ENCODE results near the gene OR6J1. TPM values are rescaled to one million over a fixed set of nuclear protein-coding genes. Genes with fewer than 3 reads are reported as not detected.
"Not testable (repeated sequence)": the region's sequence is repeated elsewhere in the genome, so short reads cannot be mapped to it uniquely, and the experiment has no call there.

The OR6J1 gene
- total and polyA plus RNA-seq, 4 donors, result not detected

DNA sequence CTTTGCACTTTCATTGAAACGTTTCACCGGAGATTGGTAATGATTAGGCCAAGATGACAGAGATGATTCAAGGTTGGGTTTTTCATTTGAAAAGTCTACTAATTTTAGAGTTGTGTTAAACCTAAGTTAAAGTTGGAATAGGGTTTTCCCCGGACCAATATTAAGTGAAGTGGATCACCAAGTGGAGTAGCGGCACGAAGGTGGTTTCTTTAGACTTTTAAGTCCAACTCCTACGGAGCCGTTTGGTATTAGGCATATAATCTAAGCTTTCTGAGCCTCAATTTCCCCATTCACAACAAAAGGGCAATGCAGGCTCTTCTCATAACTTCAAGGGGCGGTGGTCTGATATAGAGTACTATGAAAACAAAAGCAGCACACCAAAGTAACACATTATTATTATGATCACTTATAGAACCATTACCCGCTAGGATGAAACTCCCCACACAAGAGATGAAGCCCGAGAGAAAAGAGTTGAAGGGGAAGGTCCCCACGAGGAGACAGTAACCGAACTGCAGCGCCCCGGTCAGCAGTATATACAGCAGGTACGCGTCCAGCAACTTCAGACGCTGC lies 55.5 kb downstream of the OR6J1 start:
- no peaks in the 10 kb centered on the region for H3K9me3 ChIP-seq (ENCODE audit: control insufficient read depth in 4 of 4, low read length in 3 of 4)
- H3K27ac ChIP-seq (ENCODE audit: low read depth in 1 of 2, low read length in 2 of 2), result peak overlapping the region; percentile 85 to 87
- peaks cover 10 to 27% (median 21%) of the 10 kb centered on the region in 4 donors for H3K4me1 ChIP-seq (ENCODE audit: control insufficient read depth in 4 of 4, insufficient read depth in 4 of 4, low read length in 3 of 4)
- WGBS, result 1% methylated on average over 17 of the region's 17 CpGs
- peak overlapping the region; percentile 90 to 100 (median 92) for H3K4me3 ChIP-seq (ENCODE audit: low read depth in 1 of 3, low read length in 3 of 3)
- DNase-seq (ENCODE audit: low spot score), result no peak
- TF ChIP-seq HNF4A (conservative IDR thresholded peaks at IDR 0.05) (no peak), TAF1 (conservative IDR thresholded peaks at IDR 0.05) (no peak), GABPA (IDR thresholded peaks at IDR 0.05 in 1 of 2, conservative IDR thresholded peaks at IDR 0.05 in 1 of 2) (no peak), YY1 (IDR thresholded peaks at IDR 0.05) (no peak), SP1 (IDR thresholded peaks at IDR 0.05) (no peak)
- TF ChIP-seq, protein P1, sequence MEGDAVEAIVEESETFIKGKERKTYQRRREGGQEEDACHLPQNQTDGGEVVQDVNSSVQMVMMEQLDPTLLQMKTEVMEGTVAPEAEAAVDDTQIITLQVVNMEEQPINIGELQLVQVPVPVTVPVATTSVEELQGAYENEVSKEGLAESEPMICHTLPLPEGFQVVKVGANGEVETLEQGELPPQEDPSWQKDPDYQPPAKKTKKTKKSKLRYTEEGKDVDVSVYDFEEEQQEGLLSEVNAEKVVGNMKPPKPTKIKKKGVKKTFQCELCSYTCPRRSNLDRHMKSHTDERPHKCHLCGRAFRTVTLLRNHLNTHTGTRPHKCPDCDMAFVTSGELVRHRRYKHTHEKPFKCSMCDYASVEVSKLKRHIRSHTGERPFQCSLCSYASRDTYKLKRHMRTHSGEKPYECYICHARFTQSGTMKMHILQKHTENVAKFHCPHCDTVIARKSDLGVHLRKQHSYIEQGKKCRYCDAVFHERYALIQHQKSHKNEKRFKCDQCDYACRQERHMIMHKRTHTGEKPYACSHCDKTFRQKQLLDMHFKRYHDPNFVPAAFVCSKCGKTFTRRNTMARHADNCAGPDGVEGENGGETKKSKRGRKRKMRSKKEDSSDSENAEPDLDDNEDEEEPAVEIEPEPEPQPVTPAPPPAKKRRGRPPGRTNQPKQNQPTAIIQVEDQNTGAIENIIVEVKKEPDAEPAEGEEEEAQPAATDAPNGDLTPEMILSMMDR (IDR thresholded peaks at IDR 0.05; ENCODE audit: low read depth, low read length, missing input control), result no peak
- no peaks in the 10 kb centered on the region for H3K36me3 ChIP-seq (ENCODE audit: control insufficient read depth in 4 of 4, insufficient read depth in 3 of 4, low read depth in 1 of 4, low read length in 3 of 4)
- H3K9ac ChIP-seq (ENCODE audit: low read depth in 1 of 2, low read length in 2 of 2), result peak overlapping the region; percentile 88 to 93
- H3K27me3 ChIP-seq (ENCODE audit: control insufficient read depth in 4 of 4, insufficient read depth in 4 of 4, low read length in 3 of 4), result no peaks in the 10 kb centered on the region

DNA sequence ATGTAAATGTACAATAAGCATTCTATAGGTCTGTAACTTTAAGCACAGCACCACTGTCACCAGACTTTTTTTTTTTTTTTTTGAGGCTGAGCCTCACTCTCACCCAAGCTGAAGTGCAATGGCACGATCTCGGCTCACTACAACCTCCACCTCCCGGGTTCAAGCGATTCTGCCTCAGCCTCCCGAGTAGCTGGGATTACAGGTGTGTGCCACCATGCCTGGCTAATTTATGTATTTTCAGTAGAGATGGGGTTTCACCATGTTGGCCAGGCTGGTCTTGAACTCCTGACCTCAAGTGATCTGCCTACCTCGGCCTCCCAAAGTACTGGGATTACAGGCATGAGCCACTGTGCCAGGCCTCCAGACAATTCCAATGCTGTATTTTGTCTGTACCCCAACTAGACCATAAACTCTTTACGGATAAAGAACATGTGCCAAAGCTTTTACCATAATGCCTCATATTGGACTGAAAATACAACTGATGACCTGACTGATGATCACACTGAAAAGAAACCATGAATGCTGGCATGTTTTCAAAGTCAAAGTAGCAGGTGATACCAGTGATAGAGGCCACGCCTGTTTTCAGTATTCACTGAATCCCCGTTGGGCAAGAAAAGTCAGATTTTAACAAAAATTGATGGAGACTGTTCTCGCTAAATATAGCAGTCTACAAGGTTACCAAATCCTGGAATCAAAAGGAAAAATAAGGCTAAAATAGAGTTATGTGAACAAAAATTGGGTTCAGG lies 56.3 kb downstream of the OR6J1 start:
- peak overlapping the region; percentile 90 to 100 (median 92) for H3K4me3 ChIP-seq (ENCODE audit: low read depth in 1 of 3, low read length in 3 of 3)
- H3K36me3 ChIP-seq (ENCODE audit: control insufficient read depth in 4 of 4, insufficient read depth in 3 of 4, low read depth in 1 of 4, low read length in 3 of 4); H3K9me3 ChIP-seq (ENCODE audit: control insufficient read depth in 4 of 4, low read length in 3 of 4); DNase-seq (ENCODE audit: low spot score); H3K27me3 ChIP-seq (ENCODE audit: control insufficient read depth in 4 of 4, insufficient read depth in 4 of 4, low read length in 3 of 4): not testable (repeated sequence)
- peak overlapping the region; percentile 88 to 93 for H3K9ac ChIP-seq (ENCODE audit: low read depth in 1 of 2, low read length in 2 of 2)
- peak overlapping the region in 1 of 2 donors; percentile 85 for H3K27ac ChIP-seq (ENCODE audit: low read depth in 1 of 2, low read length in 2 of 2)
- peaks cover 10 to 27% (median 21%) of the 10 kb centered on the region in 4 donors for H3K4me1 ChIP-seq (ENCODE audit: control insufficient read depth in 4 of 4, insufficient read depth in 4 of 4, low read length in 3 of 4)
- 85% methylated on average over 10 of the region's 10 CpGs for WGBS

- WGBS, result 93% methylated on average over 5 of the region's 5 CpGs
- no peaks in the 10 kb centered on the region for H3K27me3 ChIP-seq (ENCODE audit: control insufficient read depth in 4 of 4, insufficient read depth in 4 of 4, low read length in 3 of 4)
- H3K9me3 ChIP-seq (ENCODE audit: control insufficient read depth in 4 of 4, low read length in 3 of 4), result no peaks in the 10 kb centered on the region
- no peak overlapping the region for H3K9ac ChIP-seq (ENCODE audit: low read depth in 1 of 2, low read length in 2 of 2)
- no peak overlapping the region for H3K27ac ChIP-seq (ENCODE audit: low read depth in 1 of 2, low read length in 2 of 2)
- TF ChIP-seq, protein P2, sequence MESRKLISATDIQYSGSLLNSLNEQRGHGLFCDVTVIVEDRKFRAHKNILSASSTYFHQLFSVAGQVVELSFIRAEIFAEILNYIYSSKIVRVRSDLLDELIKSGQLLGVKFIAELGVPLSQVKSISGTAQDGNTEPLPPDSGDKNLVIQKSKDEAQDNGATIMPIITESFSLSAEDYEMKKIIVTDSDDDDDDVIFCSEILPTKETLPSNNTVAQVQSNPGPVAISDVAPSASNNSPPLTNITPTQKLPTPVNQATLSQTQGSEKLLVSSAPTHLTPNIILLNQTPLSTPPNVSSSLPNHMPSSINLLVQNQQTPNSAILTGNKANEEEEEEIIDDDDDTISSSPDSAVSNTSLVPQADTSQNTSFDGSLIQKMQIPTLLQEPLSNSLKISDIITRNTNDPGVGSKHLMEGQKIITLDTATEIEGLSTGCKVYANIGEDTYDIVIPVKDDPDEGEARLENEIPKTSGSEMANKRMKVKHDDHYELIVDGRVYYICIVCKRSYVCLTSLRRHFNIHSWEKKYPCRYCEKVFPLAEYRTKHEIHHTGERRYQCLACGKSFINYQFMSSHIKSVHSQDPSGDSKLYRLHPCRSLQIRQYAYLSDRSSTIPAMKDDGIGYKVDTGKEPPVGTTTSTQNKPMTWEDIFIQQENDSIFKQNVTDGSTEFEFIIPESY (IDR thresholded peaks at IDR 0.05), result no peak
- TF ChIP-seq, protein P3, sequence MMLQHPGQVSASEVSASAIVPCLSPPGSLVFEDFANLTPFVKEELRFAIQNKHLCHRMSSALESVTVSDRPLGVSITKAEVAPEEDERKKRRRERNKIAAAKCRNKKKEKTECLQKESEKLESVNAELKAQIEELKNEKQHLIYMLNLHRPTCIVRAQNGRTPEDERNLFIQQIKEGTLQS (IDR thresholded peaks at IDR 0.05), result no peak
- TF ChIP-seq RXRA (IDR thresholded peaks at IDR 0.05), result no peak
- no peak for TF ChIP-seq FOXA2 (IDR thresholded peaks at IDR 0.05)
- TF ChIP-seq SP1 (IDR thresholded peaks at IDR 0.05), result no peak
- no peak for TF ChIP-seq MAX (IDR thresholded peaks at IDR 0.05)
- no peak for TF ChIP-seq EGR1 (IDR thresholded peaks at IDR 0.05; ENCODE audit: low read depth in 2 of 2)
- no peak for TF ChIP-seq RAD21 (IDR thresholded peaks at IDR 0.05)
- no peak for TF ChIP-seq HNF4A (conservative IDR thresholded peaks at IDR 0.05)
- no peak for TF ChIP-seq YY1 (IDR thresholded peaks at IDR 0.05)
- TF ChIP-seq JUND (IDR thresholded peaks at IDR 0.05), result no peak
- no peak for TF ChIP-seq HNF4G (IDR thresholded peaks at IDR 0.05)
- no peak for TF ChIP-seq FOXA1 (IDR thresholded peaks at IDR 0.05)
- no peak for TF ChIP-seq NR2F2 (IDR thresholded peaks at IDR 0.05)
- no peak for TF ChIP-seq GABPA (IDR thresholded peaks at IDR 0.05 in 1 of 2, conservative IDR thresholded peaks at IDR 0.05 in 1 of 2)
- DNase-seq (ENCODE audit: low spot score), result no peak
- peaks cover 0 to 2% (median 0%) of the 10 kb centered on the region in 4 donors for H3K36me3 ChIP-seq (ENCODE audit: control insufficient read depth in 4 of 4, insufficient read depth in 3 of 4, low read depth in 1 of 4, low read length in 3 of 4)
- H3K4me1 ChIP-seq (ENCODE audit: control insufficient read depth in 4 of 4, insufficient read depth in 4 of 4, low read length in 3 of 4), result peaks cover 10 to 27% (median 21%) of the 10 kb centered on the region in 4 donors
- H3K4me3 ChIP-seq (ENCODE audit: low read depth in 1 of 3, low read length in 3 of 3), result no peak overlapping the region
These were observed 56.9 kb downstream of the OR6J1 start for GRCh38 chr14:22587247-22587646.
